ENCODE measurements around the gene MCL1.

Gene MCL1

DNA sequence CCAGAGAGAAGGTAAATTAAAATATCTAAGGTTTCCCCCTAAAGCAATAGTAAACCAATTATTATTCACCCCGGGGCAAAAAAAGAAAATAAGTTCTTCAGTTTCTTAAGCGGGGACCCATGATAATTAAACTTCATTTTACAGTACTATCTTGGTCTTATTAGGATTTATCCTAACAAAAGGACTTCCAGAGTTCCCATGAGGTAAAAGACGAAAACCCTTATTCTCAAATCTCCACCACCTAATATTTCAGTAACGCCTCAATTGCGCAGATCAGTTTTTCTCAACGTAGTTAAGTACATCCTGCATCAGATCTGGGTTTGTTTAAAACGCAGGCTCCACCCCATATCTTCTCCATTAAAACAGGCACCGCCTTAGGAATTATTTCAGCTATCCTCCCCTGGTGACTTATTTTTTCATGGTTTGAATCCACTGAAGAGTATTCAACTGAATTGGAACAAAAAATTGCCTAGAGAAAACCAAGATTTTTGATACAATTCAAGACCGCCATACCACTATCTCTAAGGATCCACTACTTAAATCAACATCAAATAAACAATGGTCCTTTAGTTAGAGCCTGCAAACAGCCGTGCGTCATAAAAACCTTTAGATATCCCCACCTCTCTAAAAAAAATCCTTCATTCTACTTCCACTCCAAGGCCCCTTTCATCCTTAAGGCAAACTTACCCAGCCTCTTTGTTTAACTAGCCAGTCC lies 1.7 kb downstream of the MCL1 start:
- H3K27ac ChIP-seq = peak overlapping the region; percentile 93
- no peak for TF ChIP-seq CTCF (IDR thresholded peaks at IDR 0.05)
- TF ChIP-seq ZFX (IDR thresholded peaks at IDR 0.05; ENCODE audit: borderline replicate concordance) = no peak

DNA sequence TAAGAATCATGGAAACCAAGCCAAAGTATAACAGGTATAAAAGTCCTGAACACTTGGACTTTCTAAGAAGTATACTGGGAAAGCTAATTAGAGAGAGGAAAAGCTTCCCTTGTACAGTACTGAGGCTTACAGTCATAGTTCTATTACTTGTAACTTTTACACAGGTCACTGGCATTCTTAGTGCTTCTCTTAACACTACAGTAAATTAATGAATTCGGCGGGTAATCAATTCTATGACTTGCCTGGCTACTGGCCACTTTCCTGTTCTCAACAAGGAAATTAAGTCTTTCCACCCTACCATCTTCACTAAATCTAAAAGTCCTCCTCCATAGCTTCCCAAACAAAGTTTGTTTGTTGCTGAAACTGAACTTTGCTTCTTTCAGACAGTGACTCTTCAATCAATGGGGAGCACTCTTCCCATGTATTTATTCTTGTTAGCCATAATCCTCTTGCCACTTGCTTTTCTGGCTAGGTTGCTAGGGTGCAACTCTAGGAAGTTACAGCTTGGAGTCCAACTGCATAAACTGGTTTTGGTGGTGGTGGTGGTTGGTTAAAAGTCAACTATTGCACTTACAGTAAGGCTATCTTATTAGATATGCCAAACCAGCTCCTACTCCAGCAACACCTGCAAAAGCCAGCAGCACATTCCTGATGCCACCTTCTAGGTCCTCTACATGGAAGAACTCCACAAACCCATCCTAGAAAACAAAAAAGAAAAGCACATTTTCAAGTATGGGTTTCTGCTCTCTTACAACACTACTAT lies 2.4 kb downstream of the MCL1 start:
- peak overlapping the region; percentile 93 for H3K27ac ChIP-seq
- TF ChIP-seq ZFX (IDR thresholded peaks at IDR 0.05; ENCODE audit: borderline replicate concordance) (no peak), CTCF (IDR thresholded peaks at IDR 0.05) (no peak)

DNA sequence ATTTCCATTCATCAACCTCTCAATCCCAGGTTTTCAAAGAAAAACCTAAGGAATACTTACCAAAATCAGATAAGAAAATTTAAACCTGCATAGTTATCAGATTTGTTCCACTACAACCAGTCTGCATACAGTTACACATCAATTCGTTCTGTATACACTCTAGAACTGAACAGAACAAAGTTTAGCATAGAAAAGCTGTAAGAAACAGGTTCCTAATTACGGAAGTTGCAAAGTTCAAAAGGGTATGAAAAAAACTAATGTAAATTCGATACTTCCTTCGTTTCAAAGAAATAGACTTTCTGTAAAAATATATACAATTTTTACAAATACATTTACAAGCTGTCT lies 3.1 kb downstream of the MCL1 start:
- H3K27ac ChIP-seq = peak overlapping the region; percentile 93
- TF ChIP-seq ZFX (IDR thresholded peaks at IDR 0.05; ENCODE audit: borderline replicate concordance) (no peak), CTCF (IDR thresholded peaks at IDR 0.05) (no peak)

DNA sequence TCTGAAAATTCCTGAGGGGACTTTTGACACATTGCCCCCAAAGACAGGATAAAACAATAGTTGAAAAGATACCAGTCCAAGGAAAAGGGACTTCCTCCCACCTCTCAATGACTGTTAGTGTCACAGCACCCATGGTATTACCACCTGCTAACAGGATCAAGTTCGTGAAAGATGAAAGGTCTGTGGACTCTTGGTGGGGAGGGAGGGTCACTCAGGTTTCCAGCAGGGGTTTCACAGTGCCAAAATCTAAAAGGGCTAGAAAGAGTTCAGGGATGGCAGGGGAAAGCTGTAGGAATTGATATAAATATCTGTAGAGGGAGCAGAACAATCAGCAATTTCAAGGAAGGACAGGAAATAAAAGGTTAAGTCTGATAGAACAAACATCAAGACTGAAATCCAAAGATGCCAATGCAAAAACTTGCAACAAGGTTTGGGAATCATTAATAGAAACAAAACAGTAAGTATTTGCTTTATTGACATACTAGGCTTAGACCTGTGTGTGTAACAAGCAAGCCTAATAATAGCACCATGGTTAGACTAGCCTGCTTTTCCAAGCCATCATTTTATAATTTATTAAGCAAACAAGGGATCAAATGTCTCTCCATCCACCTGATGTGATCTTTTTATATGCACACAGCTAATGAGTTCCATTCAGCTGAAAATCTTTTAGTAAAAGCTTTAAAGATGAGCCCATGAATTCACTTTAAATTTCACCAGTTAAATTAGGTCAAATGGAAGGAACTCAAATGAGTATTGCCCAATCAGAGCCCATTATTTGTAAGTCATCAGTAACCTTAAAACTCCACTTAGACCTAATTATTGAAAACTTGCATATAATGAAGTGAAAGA lies 3.7 kb downstream of the MCL1 start:
- H3K27ac ChIP-seq = peak overlapping the region; percentile 93
- TF ChIP-seq ZFX (IDR thresholded peaks at IDR 0.05; ENCODE audit: borderline replicate concordance) (no peak), CTCF (IDR thresholded peaks at IDR 0.05) (no peak)

DNA sequence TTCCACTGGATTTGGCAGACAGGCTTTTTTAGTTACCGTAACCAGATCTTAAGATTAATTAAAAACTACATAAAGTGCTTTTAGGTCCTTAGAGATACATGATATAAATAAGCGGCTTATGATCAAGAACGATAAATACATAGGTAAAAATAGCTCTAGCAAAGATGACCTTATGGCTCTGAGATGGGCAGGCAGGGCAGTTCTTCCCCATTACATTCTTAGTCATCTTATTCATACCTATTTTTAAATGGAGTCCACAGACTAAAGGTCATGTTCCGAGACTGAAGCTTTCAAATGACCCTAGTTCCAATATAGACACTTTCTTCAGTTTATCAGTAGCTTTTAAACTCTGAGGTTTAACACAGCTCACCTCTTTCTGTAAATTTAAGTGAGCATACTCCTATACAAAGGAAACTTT lies 4.3 kb downstream of the MCL1 start:
- H3K27ac ChIP-seq = peak overlapping the region; percentile 93
- TF ChIP-seq CTCF (IDR thresholded peaks at IDR 0.05) (no peak), ZFX (IDR thresholded peaks at IDR 0.05; ENCODE audit: borderline replicate concordance) (no peak)

DNA sequence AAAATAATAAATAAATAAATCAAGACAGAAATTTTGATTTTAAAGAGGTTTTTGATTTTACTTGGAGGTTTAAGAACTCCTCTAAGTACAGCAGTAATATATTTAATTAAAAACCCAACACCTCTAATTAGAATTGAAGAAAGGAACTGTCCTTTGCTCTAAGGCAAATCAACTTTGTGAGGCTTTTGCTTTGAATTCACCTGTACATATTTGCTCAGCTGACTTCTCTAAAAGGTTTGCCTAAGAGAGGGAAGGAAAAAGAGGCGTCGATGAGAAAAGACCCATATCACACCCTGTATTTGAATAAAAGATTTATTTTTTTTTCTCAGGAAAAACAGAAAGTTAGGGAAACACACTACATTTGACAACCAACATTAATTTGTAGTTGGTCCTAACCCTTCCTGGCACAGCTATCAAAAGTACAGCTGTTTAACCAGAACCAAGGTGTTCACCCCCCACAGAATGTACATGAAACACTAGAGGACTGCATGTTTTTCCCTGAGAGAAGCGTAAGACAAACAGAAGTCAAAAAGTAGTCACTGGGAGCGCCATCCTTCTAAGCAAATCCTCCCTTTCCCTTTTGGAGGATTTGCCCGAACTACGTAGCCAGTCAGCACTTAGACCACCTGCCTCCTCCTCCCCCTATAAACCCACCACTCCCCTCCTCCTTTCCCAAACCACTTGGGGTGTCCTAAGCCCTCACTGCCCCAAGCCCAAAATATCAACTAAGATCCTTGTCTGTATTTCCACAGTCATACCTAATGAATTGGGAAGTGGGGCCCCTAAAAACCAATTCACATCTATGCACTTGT lies 4.9 kb downstream of the MCL1 start:
- no peak for TF ChIP-seq CTCF (IDR thresholded peaks at IDR 0.05)
- TF ChIP-seq ZFX (IDR thresholded peaks at IDR 0.05; ENCODE audit: borderline replicate concordance) = no peak
- H3K27ac ChIP-seq = peak overlapping the region; percentile 93

- peak overlapping the region; percentile 93 for H3K27ac ChIP-seq
Measured at GRCh38 chr1:150573648-150574071, 5.8 kb downstream of the MCL1 start.

Data from 22Rv1 (cell line).